ENCODE measurements around the gene KRTAP2-1. TPM values are rescaled to one million over a fixed set of nuclear protein-coding genes. Genes with fewer than 3 reads are reported as not detected.
"Not testable (repeated sequence)": the region's sequence is repeated elsewhere in the genome, so short reads cannot be mapped to it uniquely, and the experiment has no call there.

The KRTAP2-1 gene
- total RNA-seq, 2 experiments from 2014 or later, result not detected

GRCh38 chr17:41065829-41066624, 18.9 kb upstream of the KRTAP2-1 start, which contains the start of gene KRTAP2-4:
Gene KRTAP2-4 (minus strand): TSS chr17:41065879. CDS start chr17:41065845, 34 bp downstream.
- no peaks in the 10 kb centered on the region for H3K4me1 ChIP-seq (ENCODE audit: insufficient read depth, low read length)
- Mint-ChIP-seq H3K27ac (no peak within 1 kb of the TSS), H3K27me3 (peaks cover 24% of the 10 kb centered on the region), H3K36me3 (ENCODE audit: low read depth) (no peaks in the 10 kb centered on the region), H3K4me1 (ENCODE audit: low read depth) (no peaks in the 10 kb centered on the region), H3K4me3 (no peak within 1 kb of the TSS), H3K9me3 (no peaks in the 10 kb centered on the region)
- peaks cover 0 to 6% of the 10 kb centered on the region in 2 experiments for H3K27me3 ChIP-seq (ENCODE audit: control insufficient read depth in 1 of 2, insufficient read depth in 2 of 2, low read length in 2 of 2)
- no peaks in the 10 kb centered on the region for H3K36me3 ChIP-seq (ENCODE audit: insufficient read depth, low read length)
- CTCF ChIA-PET, result no interaction called here
- H3K4me3 ChIP-seq (ENCODE audit: low read length), result no peak within 1 kb of the TSS
- ATAC-seq (ENCODE audit: poor library complexity) (no peak), DNase-seq (no peak)
- TF ChIP-seq CTCF (IDR thresholded peaks at IDR 0.05), result no peak
- POLR2A ChIA-PET, result no interaction called here
- intact Hi-C loops (cut with DNase I, micrococcal nuclease), result no loop called here
- H3K9me3 ChIP-seq (ENCODE audit: control insufficient read depth in 1 of 2, insufficient read depth in 1 of 2, low read length in 2 of 2), result no peaks in the 10 kb centered on the region
- no peak within 1 kb of the TSS for H3K27ac ChIP-seq (ENCODE audit: low read depth in 1 of 2, low read length in 2 of 2)

- H3K4me3 Mint-ChIP-seq, DNase-seq: not testable (repeated sequence)
Observed at GRCh38 chr17:41065016-41065689, 18.0 kb upstream of the KRTAP2-1 start.

GRCh38 chr17:41064301-41064700, 17.2 kb upstream of the KRTAP2-1 start:
- Histone ChIP-seq H3K4me3 (ENCODE audit: low read length) (no peak overlapping the region), H3K27ac (ENCODE audit: low read depth in 1 of 2, low read length in 2 of 2) (no peak overlapping the region), H3K27me3 (ENCODE audit: control insufficient read depth in 1 of 2, insufficient read depth in 2 of 2, low read length in 2 of 2) (peaks cover 0 to 10% of the 10 kb centered on the region in 2 experiments), H3K9me3 (ENCODE audit: control insufficient read depth in 1 of 2, insufficient read depth in 1 of 2, low read length in 2 of 2) (no peaks in the 10 kb centered on the region), H3K36me3 (ENCODE audit: insufficient read depth, low read length) (no peaks in the 10 kb centered on the region), H3K4me1 (ENCODE audit: insufficient read depth, low read length) (no peaks in the 10 kb centered on the region)
- Mint-ChIP-seq H3K4me1 (ENCODE audit: low read depth) (no peaks in the 10 kb centered on the region), H3K9me3 (no peaks in the 10 kb centered on the region), H3K27me3 (peaks cover 39% of the 10 kb centered on the region), H3K27ac (no peak overlapping the region), H3K4me3 (no peak overlapping the region), H3K36me3 (ENCODE audit: low read depth) (no peaks in the 10 kb centered on the region)
- POLR2A ChIA-PET, result no interaction called here
- intact Hi-C loops (cut with DNase I, micrococcal nuclease), result no loop called here
- ATAC-seq (ENCODE audit: poor library complexity), result no peak
- TF ChIP-seq CTCF (IDR thresholded peaks at IDR 0.05), result no peak
- DNase-seq, result no peak
- CTCF ChIA-PET, result no interaction called here

More at GRCh38 chr17:41065016-41065689, 18.0 kb upstream of the KRTAP2-1 start:
- POLR2A ChIA-PET; H3K27ac ChIP-seq (ENCODE audit: low read depth in 1 of 2, low read length in 2 of 2); H3K9me3 ChIP-seq (ENCODE audit: control insufficient read depth in 1 of 2, insufficient read depth in 1 of 2, low read length in 2 of 2); H3K36me3 ChIP-seq (ENCODE audit: insufficient read depth, low read length); H3K4me1 Mint-ChIP-seq (ENCODE audit: low read depth); intact Hi-C loops (cut with DNase I, micrococcal nuclease); ATAC-seq (ENCODE audit: poor library complexity); H3K27ac Mint-ChIP-seq; H3K36me3 Mint-ChIP-seq (ENCODE audit: low read depth); CTCF ChIA-PET; H3K9me3 Mint-ChIP-seq; H3K4me3 ChIP-seq (ENCODE audit: low read length); H3K4me1 ChIP-seq (ENCODE audit: insufficient read depth, low read length): not testable (repeated sequence)
- peaks cover 0 to 10% of the 10 kb centered on the region in 2 experiments for H3K27me3 ChIP-seq (ENCODE audit: control insufficient read depth in 1 of 2, insufficient read depth in 2 of 2, low read length in 2 of 2)
- H3K27me3 Mint-ChIP-seq, result peaks cover 33% of the 10 kb centered on the region
